Activated CD8-positive, alpha-beta memory T cell treated with anti-CD3 and anti-CD28 coated beads, Interleukin-2, amount 10 ng/mL, durations not matched to agents 7 days and 5 days (primary cell): ENCODE measurements around the gene ARHGDIG. TPM values are rescaled to one million over a fixed set of nuclear protein-coding genes. Genes with fewer than 3 reads are reported as not detected.

ENCODE experiments used
- ATAC-seq: fragments of 150-1000 bp; cut with Tn5 transposase; one replicate; pipeline ENCODE4 v1.10.0; 2021; ENCODE audit warnings: moderate library complexity
- CTCF ChIA-PET: fragments of 350-600 bp; sonication (Branson Sonifier 250); formaldehyde crosslinking; loops from one replicate; lab custom pipeline; 2021; ENCODE audit warnings: antibody characterized with exemption; lab: Charles Lee
- DNase-seq: peaks from one replicate; pipeline ENCODE4 v3.0.0-alpha.2; 2020
- H3K27ac Mint-ChIP-seq: one replicate; pipeline ENCODE4 v1.8.0; 2021; ENCODE audit warnings: mild to moderate bottlenecking, mixed read lengths
- H3K27me3 Mint-ChIP-seq: one replicate; pipeline ENCODE4 v1.8.0; 2021; ENCODE audit warnings: mixed read lengths
- H3K36me3 Mint-ChIP-seq: one replicate; pipeline ENCODE4 v1.8.0; 2021; ENCODE audit warnings: mild to moderate bottlenecking, mixed read lengths
- H3K4me1 Mint-ChIP-seq: one replicate; pipeline ENCODE4 v1.8.0; 2021; ENCODE audit warnings: mixed read lengths
- H3K4me3 Mint-ChIP-seq: one replicate; pipeline ENCODE4 v1.8.0; 2021; ENCODE audit warnings: mild to moderate bottlenecking, moderate library complexity, mixed read lengths
- H3K9me3 Mint-ChIP-seq: one replicate; pipeline ENCODE4 v1.8.0; 2022; ENCODE audit warnings: low read depth, mixed read lengths
- total RNA-seq, 2 experiments: library from RNA; stranded (reverse); gene quantifications; one replicate each; pipeline ENCODE4 v1.2.3, GENCODE V29; 2021

The ARHGDIG gene
- total RNA-seq, result not detected

DNA sequence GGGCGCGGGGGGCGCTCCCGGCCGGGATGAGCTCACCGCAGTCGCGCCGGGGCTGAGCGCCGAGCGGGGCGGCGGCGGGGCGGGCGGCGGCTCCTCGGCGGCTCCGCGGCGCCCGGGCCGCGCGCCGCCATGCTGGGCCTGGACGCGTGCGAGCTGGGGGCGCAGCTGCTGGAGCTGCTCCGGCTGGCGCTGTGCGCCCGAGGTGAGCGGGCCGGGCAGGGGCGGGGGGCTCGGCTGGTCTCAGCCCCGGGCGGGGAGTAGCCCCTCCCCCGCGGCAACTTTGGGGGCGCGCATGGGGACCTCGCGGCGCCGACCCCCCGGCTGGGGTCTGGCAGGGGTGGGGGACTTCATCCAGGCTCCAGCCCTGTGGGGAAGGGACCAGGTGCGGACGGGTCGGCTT, at the start of gene ARHGDIG:
TSS of gene ARHGDIG (plus strand) at position 40 of the 400 bp plus-strand sequence. CDS start at position 130, 90 bp downstream.
- Mint-ChIP-seq H3K4me3 (no peak within 1 kb of the TSS), H3K27me3 (peaks cover 28% of the 10 kb centered on the region), H3K36me3 (no peaks in the 10 kb centered on the region), H3K4me1 (peaks cover 6% of the 10 kb centered on the region), H3K9me3 (no peaks in the 10 kb centered on the region), H3K27ac (no peak within 1 kb of the TSS)
- CTCF ChIA-PET, result no interaction called here
- ATAC-seq (no peak), DNase-seq (no peak)

DNA sequence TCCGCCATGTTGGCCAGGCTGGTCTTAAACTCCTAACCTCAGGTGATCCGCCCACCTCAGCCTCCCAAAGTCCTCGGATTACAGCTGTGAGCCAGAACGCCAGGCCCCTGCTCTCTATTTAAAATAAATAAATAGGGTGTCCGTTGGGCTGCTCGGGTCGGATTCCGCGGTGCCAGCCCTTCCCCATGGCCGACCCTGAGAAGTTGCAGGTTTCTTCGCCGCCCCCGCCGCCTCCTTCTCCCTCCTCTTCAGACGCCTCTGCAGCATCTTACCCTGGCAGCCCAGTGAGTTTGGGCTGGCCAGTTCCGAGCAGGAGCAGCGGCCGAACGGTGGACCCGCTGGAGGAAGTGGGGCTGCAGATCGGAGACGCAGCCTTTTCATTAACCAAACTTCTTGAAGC, 49.4 kb upstream of the ARHGDIG start:
- Mint-ChIP-seq H3K9me3 (no peaks in the 10 kb centered on the region), H3K27me3 (peaks cover 2% of the 10 kb centered on the region), H3K27ac (no peak overlapping the region), H3K4me3 (no peak overlapping the region), H3K36me3 (peaks cover 17% of the 10 kb centered on the region), H3K4me1 (peaks cover 40% of the 10 kb centered on the region)
- CTCF ChIA-PET, result interaction anchor here (2.1 kb wide), 1 partner anchor 134 kb away, joined by 4 read pairs; no protein-coding TSS in a partner anchor
- no peak for ATAC-seq
- no peak for DNase-seq

GRCh38 chr16:234468-235305, 45.7 kb upstream of the ARHGDIG start, which contains the start of gene FAM234A:
TSS of gene FAM234A (plus strand) at chr16:234821. CDS start at chr16:254414, 19,593 bp downstream.
- DNase-seq, result peak; percentile 96
- peaks cover 13% of the 10 kb centered on the region for H3K4me1 Mint-ChIP-seq
- H3K27ac Mint-ChIP-seq, result peak within 1 kb of the TSS; percentile 95
- peak within 1 kb of the TSS; percentile 95 for H3K4me3 Mint-ChIP-seq
- H3K36me3 Mint-ChIP-seq, result no peaks in the 10 kb centered on the region
- peaks cover 8% of the 10 kb centered on the region for H3K27me3 Mint-ChIP-seq
- peak; percentile 86 for ATAC-seq
- H3K9me3 Mint-ChIP-seq, result no peaks in the 10 kb centered on the region
- CTCF ChIA-PET, result interaction anchor here (0.8 to 2.0 kb wide), 13 partner anchors 9 to 158 kb away, joined by 3 to 12 read pairs (median 4); partner anchors contain the start of gene MRPL28

- no peak overlapping the region for H3K4me3 Mint-ChIP-seq
- no peak overlapping the region for H3K27ac Mint-ChIP-seq
- peaks cover 10% of the 10 kb centered on the region for H3K27me3 Mint-ChIP-seq
- no peaks in the 10 kb centered on the region for H3K36me3 Mint-ChIP-seq
- DNase-seq (no peak), ATAC-seq (no peak)
- CTCF ChIA-PET, result interaction anchor here (0.7 kb wide), 1 partner anchor 85 kb away, joined by 3 read pairs; no protein-coding TSS in a partner anchor
- no peaks in the 10 kb centered on the region for H3K9me3 Mint-ChIP-seq
- peaks cover 18% of the 10 kb centered on the region for H3K4me1 Mint-ChIP-seq
Measured at GRCh38 chr16:239948-240277, 40.5 kb upstream of the ARHGDIG start.

DNA sequence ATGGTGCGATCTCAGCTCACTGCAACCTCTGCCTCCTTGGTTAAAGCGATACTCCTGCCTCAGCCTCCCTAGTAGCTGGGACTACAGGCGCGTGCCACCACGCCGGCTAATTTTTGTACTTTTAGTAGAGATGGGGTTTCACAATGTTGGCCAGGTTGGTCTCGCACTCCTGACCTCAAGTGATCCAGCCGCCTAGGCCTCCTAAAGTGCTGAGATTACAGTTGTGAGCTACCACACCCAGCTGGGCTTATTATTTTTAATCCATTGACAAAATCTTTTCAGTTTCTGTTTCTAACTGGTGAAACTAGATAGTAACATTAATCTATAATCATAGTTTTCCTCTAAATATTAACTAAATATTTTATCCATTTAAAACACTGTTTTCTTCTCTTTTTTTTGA, 39.8 kb upstream of the ARHGDIG start:
- Mint-ChIP-seq H3K27ac (no peak overlapping the region), H3K9me3 (no peaks in the 10 kb centered on the region), H3K4me1 (peaks cover 12% of the 10 kb centered on the region), H3K27me3 (peaks cover 8% of the 10 kb centered on the region), H3K36me3 (no peaks in the 10 kb centered on the region), H3K4me3 (no peak overlapping the region)
- DNase-seq, result no peak
- no peak for ATAC-seq
- CTCF ChIA-PET, result interaction anchor here (0.7 to 1.2 kb wide), 2 partner anchors 16 to 482 kb away, joined by 3 read pairs; no protein-coding TSS in a partner anchor

DNA sequence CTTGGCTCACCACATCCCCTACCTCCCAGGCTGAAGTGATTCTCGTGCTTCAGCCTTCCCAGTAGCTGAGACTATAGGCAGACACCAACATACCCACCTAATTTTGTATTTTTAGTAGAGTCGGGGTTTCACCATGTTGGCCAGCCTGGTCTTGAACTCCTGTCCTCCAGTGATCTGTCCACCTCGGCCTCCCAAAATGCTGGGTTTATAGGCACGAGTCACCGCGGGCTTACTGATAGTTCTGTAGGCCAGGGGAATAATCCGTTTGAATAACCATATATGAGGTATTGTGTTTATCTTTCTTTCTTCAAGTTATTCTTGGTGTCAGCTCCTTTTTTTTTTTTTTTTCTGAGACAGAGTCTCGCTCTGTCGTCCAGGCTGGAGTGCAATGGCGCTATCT, 38.1 kb upstream of the ARHGDIG start:
- CTCF ChIA-PET, result no interaction called here
- ATAC-seq (no peak), DNase-seq (no peak)
- Mint-ChIP-seq H3K27ac (no peak overlapping the region), H3K27me3 (peaks cover 4% of the 10 kb centered on the region), H3K36me3 (no peaks in the 10 kb centered on the region), H3K4me3 (no peak overlapping the region), H3K9me3 (no peaks in the 10 kb centered on the region), H3K4me1 (peaks cover 11% of the 10 kb centered on the region)

DNA sequence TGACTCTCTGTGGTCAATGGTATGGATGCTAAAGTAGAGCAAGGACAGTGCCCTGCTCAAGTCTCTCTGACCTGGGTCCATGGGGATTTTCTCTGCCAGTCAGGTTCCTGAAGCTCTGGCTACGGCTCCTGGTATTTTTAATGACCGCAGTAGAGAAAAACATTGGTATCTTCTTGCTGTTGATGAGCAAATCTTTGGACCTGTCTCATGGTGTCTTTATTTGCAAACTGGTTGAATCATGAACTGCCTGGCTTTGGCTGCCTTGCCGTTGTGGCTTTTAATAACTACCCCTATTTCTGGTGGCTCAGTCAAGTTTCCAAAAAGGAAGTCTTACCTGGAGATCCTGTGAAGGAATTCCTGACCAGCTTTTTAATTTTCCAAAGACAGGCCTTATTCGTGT, 37.0 kb upstream of the ARHGDIG start:
- CTCF ChIA-PET, result no interaction called here

DNA sequence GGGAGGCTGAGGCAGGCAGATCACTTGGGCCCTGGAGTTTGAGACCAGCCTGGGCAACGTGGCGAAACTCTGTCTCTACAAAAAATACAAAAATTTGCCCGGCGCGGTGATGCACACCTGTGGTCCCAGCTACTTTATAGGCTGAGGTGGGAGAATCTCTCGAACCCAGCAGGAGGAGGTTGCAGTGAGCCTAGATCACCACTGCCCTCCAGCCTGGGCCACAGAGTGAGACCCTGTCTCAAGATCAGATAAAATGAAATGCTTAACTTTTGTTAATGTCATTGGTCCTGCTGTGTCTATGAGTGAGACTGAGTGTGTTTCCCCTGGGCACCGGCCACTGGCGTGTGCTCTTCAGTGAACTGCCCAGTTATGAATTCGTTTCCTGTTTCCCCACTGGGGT, 35.3 kb upstream of the ARHGDIG start:
- H3K27me3 Mint-ChIP-seq, result no peaks in the 10 kb centered on the region
- no peak overlapping the region for H3K4me3 Mint-ChIP-seq
- ATAC-seq (no peak), DNase-seq (no peak)
- H3K36me3 Mint-ChIP-seq, result no peaks in the 10 kb centered on the region
- H3K27ac Mint-ChIP-seq, result no peak overlapping the region
- CTCF ChIA-PET, result no interaction called here
- peaks cover 8% of the 10 kb centered on the region for H3K4me1 Mint-ChIP-seq
- H3K9me3 Mint-ChIP-seq, result no peaks in the 10 kb centered on the region

More for the DNA sequence above, 37.0 kb upstream of the ARHGDIG start:
- no peak overlapping the region for H3K4me3 Mint-ChIP-seq
- no peak overlapping the region for H3K27ac Mint-ChIP-seq
- peaks cover 2% of the 10 kb centered on the region for H3K27me3 Mint-ChIP-seq
- H3K36me3 Mint-ChIP-seq, result no peaks in the 10 kb centered on the region
- DNase-seq, result no peak
- peaks cover 11% of the 10 kb centered on the region for H3K4me1 Mint-ChIP-seq
- no peak for ATAC-seq
- H3K9me3 Mint-ChIP-seq, result no peaks in the 10 kb centered on the region

- CTCF ChIA-PET, result no interaction called here
- Mint-ChIP-seq H3K36me3 (no peaks in the 10 kb centered on the region), H3K4me1 (peaks cover 1% of the 10 kb centered on the region), H3K9me3 (no peaks in the 10 kb centered on the region), H3K27me3 (no peaks in the 10 kb centered on the region), H3K4me3 (no peak overlapping the region), H3K27ac (no peak overlapping the region)
- DNase-seq, result no peak
- no peak for ATAC-seq
Measured at GRCh38 chr16:247027-247426, 33.4 kb upstream of the ARHGDIG start.

- Mint-ChIP-seq H3K9me3 (no peaks in the 10 kb centered on the region), H3K4me1 (peaks cover 18% of the 10 kb centered on the region), H3K36me3 (no peaks in the 10 kb centered on the region), H3K4me3 (no peak overlapping the region), H3K27me3 (no peaks in the 10 kb centered on the region), H3K27ac (no peak overlapping the region)
- DNase-seq (no peak), ATAC-seq (no peak)
- CTCF ChIA-PET, result no interaction called here
Measured at GRCh38 chr16:249431-249830, 31.0 kb upstream of the ARHGDIG start.

GRCh38 chr16:252366-253337, 27.7 kb upstream of the ARHGDIG start:
- Mint-ChIP-seq H3K9me3 (no peaks in the 10 kb centered on the region), H3K4me3 (peak overlapping the region; percentile 51), H3K27ac (peak overlapping the region; percentile 77), H3K36me3 (no peaks in the 10 kb centered on the region), H3K4me1 (peaks cover 18% of the 10 kb centered on the region), H3K27me3 (no peaks in the 10 kb centered on the region)
- CTCF ChIA-PET, result interaction anchor here (0.8 to 3.2 kb wide), 3 partner anchors 18 to 110 kb away, joined by 3 to 12 read pairs (median 3); partner anchors contain the start of gene FAM234A
- DNase-seq (peak; percentile 51), ATAC-seq (peak; percentile 77)

DNA sequence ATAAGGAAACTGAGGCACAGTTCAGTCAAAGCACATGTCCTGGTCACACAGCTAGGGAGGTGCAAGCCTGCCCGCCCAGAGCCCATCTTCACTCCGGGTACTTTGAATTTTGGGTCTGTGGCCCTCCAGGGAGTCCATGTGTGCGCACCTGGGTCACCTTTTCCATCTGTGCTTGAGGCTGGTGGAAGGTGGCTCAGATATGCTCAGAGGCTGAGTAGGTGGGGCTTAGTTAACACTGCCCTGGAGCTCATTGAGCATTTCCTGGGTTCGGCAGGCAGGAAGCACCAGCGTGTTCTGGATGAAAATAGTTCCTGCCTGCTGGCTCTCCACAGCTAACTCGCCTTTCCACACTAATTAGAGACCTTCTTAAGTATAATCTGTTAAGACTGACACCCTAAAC, 26.6 kb upstream of the ARHGDIG start:
- ATAC-seq (no peak), DNase-seq (no peak)
- H3K9me3 Mint-ChIP-seq, result no peaks in the 10 kb centered on the region
- no peaks in the 10 kb centered on the region for H3K36me3 Mint-ChIP-seq
- no peak overlapping the region for H3K4me3 Mint-ChIP-seq
- H3K27ac Mint-ChIP-seq, result no peak overlapping the region
- peaks cover 18% of the 10 kb centered on the region for H3K4me1 Mint-ChIP-seq
- H3K27me3 Mint-ChIP-seq, result no peaks in the 10 kb centered on the region
- CTCF ChIA-PET, result interaction anchor here (3.2 kb wide), 1 partner anchor 19 kb away, joined by 12 read pairs; the partner anchor contains the start of gene FAM234A

- Mint-ChIP-seq H3K27ac (no peak overlapping the region), H3K9me3 (no peaks in the 10 kb centered on the region)
Measured at GRCh38 chr16:254461-254860, 25.9 kb upstream of the ARHGDIG start.

More at GRCh38 chr16:254461-254860, 25.9 kb upstream of the ARHGDIG start:
- ATAC-seq, result no peak
- no peaks in the 10 kb centered on the region for H3K27me3 Mint-ChIP-seq
- no peak overlapping the region for H3K4me3 Mint-ChIP-seq
- no peaks in the 10 kb centered on the region for H3K36me3 Mint-ChIP-seq
- peaks cover 23% of the 10 kb centered on the region for H3K4me1 Mint-ChIP-seq
- CTCF ChIA-PET, result interaction anchor here (3.2 kb wide), 1 partner anchor 19 kb away, joined by 12 read pairs; the partner anchor contains the start of gene FAM234A
- DNase-seq, result no peak
